Measurements from ENCODE around the gene IGHMBP2.

IGHMBP2 gene

GRCh38 chr11:68978931-68979594 lies 75.4 kb downstream of the IGHMBP2 start:
- Histone ChIP-seq H3K9me2 (replicated peaks; ENCODE audit: control insufficient read depth, low read length) (no peaks in the 10 kb centered on the region), H3K4me1 (ENCODE audit: control insufficient read depth, low read length) (no peaks in the 10 kb centered on the region), H3K4me2 (ENCODE audit: low read length) (no peak overlapping the region), H3K9me3 (ENCODE audit: control insufficient read depth, insufficient read depth, low read length) (no peaks in the 10 kb centered on the region), H3F3A (ENCODE audit: control insufficient read depth, insufficient read depth) (no peaks in the 10 kb centered on the region), H4K20me1 (ENCODE audit: control insufficient read depth, insufficient read depth, low read depth, low read length) (no peaks in the 10 kb centered on the region), H3K4me3 (ENCODE audit: low read length) (no peak overlapping the region), H3K27me3 (ENCODE audit: control insufficient read depth, low read length) (no peaks in the 10 kb centered on the region), H3K79me2 (ENCODE audit: control insufficient read depth, low read length) (no peaks in the 10 kb centered on the region), H3K36me3 (ENCODE audit: control insufficient read depth, low read length) (no peaks in the 10 kb centered on the region), H3K27ac (ENCODE audit: low read depth, low read length) (no peak overlapping the region)
- TF ChIP-seq, protein P1, sequence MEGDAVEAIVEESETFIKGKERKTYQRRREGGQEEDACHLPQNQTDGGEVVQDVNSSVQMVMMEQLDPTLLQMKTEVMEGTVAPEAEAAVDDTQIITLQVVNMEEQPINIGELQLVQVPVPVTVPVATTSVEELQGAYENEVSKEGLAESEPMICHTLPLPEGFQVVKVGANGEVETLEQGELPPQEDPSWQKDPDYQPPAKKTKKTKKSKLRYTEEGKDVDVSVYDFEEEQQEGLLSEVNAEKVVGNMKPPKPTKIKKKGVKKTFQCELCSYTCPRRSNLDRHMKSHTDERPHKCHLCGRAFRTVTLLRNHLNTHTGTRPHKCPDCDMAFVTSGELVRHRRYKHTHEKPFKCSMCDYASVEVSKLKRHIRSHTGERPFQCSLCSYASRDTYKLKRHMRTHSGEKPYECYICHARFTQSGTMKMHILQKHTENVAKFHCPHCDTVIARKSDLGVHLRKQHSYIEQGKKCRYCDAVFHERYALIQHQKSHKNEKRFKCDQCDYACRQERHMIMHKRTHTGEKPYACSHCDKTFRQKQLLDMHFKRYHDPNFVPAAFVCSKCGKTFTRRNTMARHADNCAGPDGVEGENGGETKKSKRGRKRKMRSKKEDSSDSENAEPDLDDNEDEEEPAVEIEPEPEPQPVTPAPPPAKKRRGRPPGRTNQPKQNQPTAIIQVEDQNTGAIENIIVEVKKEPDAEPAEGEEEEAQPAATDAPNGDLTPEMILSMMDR (IDR thresholded peaks at IDR 0.05; ENCODE audit: low read depth, low read length, poor library complexity, severe bottlenecking), result no peak
- TF ChIP-seq EZH2phosphoT487 (IDR thresholded peaks at IDR 0.05; ENCODE audit: borderline replicate concordance, low read length), result no peak

GRCh38 chr11:68979931-68980775 lies 76.5 kb downstream of the IGHMBP2 start:
- H3K27ac ChIP-seq (ENCODE audit: low read depth, low read length), result no peak overlapping the region
- H4K20me1 ChIP-seq (ENCODE audit: control insufficient read depth, insufficient read depth, low read depth, low read length), result no peaks in the 10 kb centered on the region
- H3K27me3 ChIP-seq (ENCODE audit: control insufficient read depth, low read length), result no peaks in the 10 kb centered on the region
- H3K79me2 ChIP-seq (ENCODE audit: control insufficient read depth, low read length), result no peaks in the 10 kb centered on the region
- TF ChIP-seq, protein P1 (IDR thresholded peaks at IDR 0.05; ENCODE audit: low read depth, low read length, poor library complexity, severe bottlenecking), result no peak
- no peak for TF ChIP-seq EZH2phosphoT487 (IDR thresholded peaks at IDR 0.05; ENCODE audit: borderline replicate concordance, low read length)
- H3F3A ChIP-seq (ENCODE audit: control insufficient read depth, insufficient read depth), result no peaks in the 10 kb centered on the region
- no peaks in the 10 kb centered on the region for H3K4me1 ChIP-seq (ENCODE audit: control insufficient read depth, low read length)
- H3K9me2 ChIP-seq (replicated peaks; ENCODE audit: control insufficient read depth, low read length), result no peaks in the 10 kb centered on the region
- H3K4me3 ChIP-seq (ENCODE audit: low read length), result no peak overlapping the region
- no peak overlapping the region for H3K4me2 ChIP-seq (ENCODE audit: low read length)
- H3K9me3 ChIP-seq (ENCODE audit: control insufficient read depth, insufficient read depth, low read length), result no peaks in the 10 kb centered on the region
- no peaks in the 10 kb centered on the region for H3K36me3 ChIP-seq (ENCODE audit: control insufficient read depth, low read length)

DNA sequence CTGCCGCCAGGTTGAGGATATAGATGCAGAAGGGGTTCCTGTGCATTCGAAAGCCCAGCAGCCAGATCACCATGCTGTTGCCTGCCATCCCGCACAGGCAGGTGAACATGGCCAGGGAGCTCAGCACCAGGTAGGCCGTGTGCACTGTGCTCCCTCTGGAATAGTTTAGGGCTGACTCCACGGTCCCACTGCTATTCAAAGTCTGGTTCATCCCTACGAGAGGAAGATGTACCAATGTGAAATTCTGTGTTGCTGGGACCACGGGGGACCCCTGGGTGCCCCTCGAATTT lies 77.0 kb downstream of the IGHMBP2 start, which contains the start of gene MRGPRD:
Gene MRGPRD (minus strand): TSS at position 211 of the 290 bp plus-strand sequence. CDS start 0 bp downstream, at position 211.
- Histone ChIP-seq H3K36me3 (ENCODE audit: control insufficient read depth, low read length) (no peaks in the 10 kb centered on the region), H3F3A (ENCODE audit: control insufficient read depth, insufficient read depth) (no peaks in the 10 kb centered on the region), H3K4me3 (ENCODE audit: low read length) (no peak within 1 kb of the TSS), H3K4me2 (ENCODE audit: low read length) (no peak within 1 kb of the TSS), H3K79me2 (ENCODE audit: control insufficient read depth, low read length) (no peaks in the 10 kb centered on the region), H3K27ac (ENCODE audit: low read depth, low read length) (no peak within 1 kb of the TSS), H3K4me1 (ENCODE audit: control insufficient read depth, low read length) (no peaks in the 10 kb centered on the region), H3K9me3 (ENCODE audit: control insufficient read depth, insufficient read depth, low read length) (no peaks in the 10 kb centered on the region), H3K27me3 (ENCODE audit: control insufficient read depth, low read length) (no peaks in the 10 kb centered on the region), H4K20me1 (ENCODE audit: control insufficient read depth, insufficient read depth, low read depth, low read length) (no peaks in the 10 kb centered on the region), H3K9me2 (replicated peaks; ENCODE audit: control insufficient read depth, low read length) (no peaks in the 10 kb centered on the region)
- no peak for TF ChIP-seq EZH2phosphoT487 (IDR thresholded peaks at IDR 0.05; ENCODE audit: borderline replicate concordance, low read length)

GRCh38 chr11:68982134-68982533 lies 78.4 kb downstream of the IGHMBP2 start:
- TF ChIP-seq, protein P1 (IDR thresholded peaks at IDR 0.05; ENCODE audit: low read depth, low read length, poor library complexity, severe bottlenecking), result no peak
- no peak for TF ChIP-seq EZH2phosphoT487 (IDR thresholded peaks at IDR 0.05; ENCODE audit: borderline replicate concordance, low read length)
- Histone ChIP-seq H3K36me3 (ENCODE audit: control insufficient read depth, low read length) (no peaks in the 10 kb centered on the region), H4K20me1 (ENCODE audit: control insufficient read depth, insufficient read depth, low read depth, low read length) (no peaks in the 10 kb centered on the region), H3K4me1 (ENCODE audit: control insufficient read depth, low read length) (no peaks in the 10 kb centered on the region), H3F3A (ENCODE audit: control insufficient read depth, insufficient read depth) (no peaks in the 10 kb centered on the region), H3K27ac (ENCODE audit: low read depth, low read length) (no peak overlapping the region), H3K79me2 (ENCODE audit: control insufficient read depth, low read length) (no peaks in the 10 kb centered on the region), H3K4me3 (ENCODE audit: low read length) (no peak overlapping the region), H3K4me2 (ENCODE audit: low read length) (no peak overlapping the region), H3K9me3 (ENCODE audit: control insufficient read depth, insufficient read depth, low read length) (no peaks in the 10 kb centered on the region), H3K27me3 (ENCODE audit: control insufficient read depth, low read length) (peaks cover 7% of the 10 kb centered on the region; the same call in 1 of the 2 replicates), H3K9me2 (replicated peaks; ENCODE audit: control insufficient read depth, low read length) (no peaks in the 10 kb centered on the region)
